ENCODE results near the gene GHRL. TPM values are rescaled to one million over a fixed set of nuclear protein-coding genes. Genes with fewer than 3 reads are reported as not detected.

The GHRL gene
- total RNA-seq, 1 experiment from 2014 or later = not detected

- no peak for DNase-seq (ENCODE audit: low read depth, low spot score)
- ChIA-PET RAD21 (ENCODE audit: low non-redundant PET in 1 of 2, low total read pairs in 2 of 2, uncharacterized antibody in 2 of 2, unreplicated experiment in 2 of 2) (no interaction called here), POLR2A (no interaction called here), CTCF (no interaction called here)
- no peaks in the 10 kb centered on the region for H3K4me1 ChIP-seq (ENCODE audit: control insufficient read depth in 1 of 2, insufficient read depth in 2 of 2, low read length in 2 of 2)
- no peak overlapping the region for H3K27ac ChIP-seq (ENCODE audit: low read depth, low read length)
- H3K4me3 ChIP-seq (replicated peaks in 1 of 2; ENCODE audit: low read depth in 1 of 2, low read length in 2 of 2) = no peak overlapping the region
- H3K9ac ChIP-seq (ENCODE audit: low read length) = no peak overlapping the region
- intact Hi-C loops (cut with micrococcal nuclease) = no loop called here
- H3K9me3 ChIP-seq (ENCODE audit: control insufficient read depth in 1 of 2, insufficient read depth in 1 of 2, low read depth in 1 of 2, low read length in 2 of 2) = no peaks in the 10 kb centered on the region
- H3K79me2 ChIP-seq (ENCODE audit: insufficient read depth, low read length) = no peaks in the 10 kb centered on the region
- H3K36me3 ChIP-seq (ENCODE audit: control insufficient read depth in 1 of 2, insufficient read depth in 2 of 2, low read length in 2 of 2) = no peaks in the 10 kb centered on the region
- no TSS peak for BruUV-seq (replicated peaks)
- H3K4me2 ChIP-seq (ENCODE audit: low read length) = no peak overlapping the region
- no peaks in the 10 kb centered on the region for H3K9me2 ChIP-seq (ENCODE audit: insufficient read depth)
- no peaks in the 10 kb centered on the region for H4K20me1 ChIP-seq (ENCODE audit: insufficient read depth)
- no peak overlapping the region for H2AFZ ChIP-seq (ENCODE audit: low read depth, low read length, poor library complexity, severe bottlenecking)
- TF ChIP-seq CEBPB (IDR thresholded peaks at IDR 0.05; ENCODE audit: low read depth) = no peak
- no peak for TF ChIP-seq EGR1 (IDR thresholded peaks at IDR 0.05; ENCODE audit: low read depth)
- TF ChIP-seq RAD21 (IDR thresholded peaks at IDR 0.05; ENCODE audit: low read depth) = no peak
- TF ChIP-seq CTCF (IDR thresholded peaks at IDR 0.05 in 2 of 3, conservative IDR thresholded peaks at IDR 0.05 in 1 of 3; ENCODE audit: borderline replicate concordance in 1 of 3, insufficient read depth in 1 of 3, low read depth in 2 of 3, low read length in 2 of 3) = no peak
- TF ChIP-seq ZFX (IDR thresholded peaks at IDR 0.05) = no peak
- no peak for TF ChIP-seq JUND (IDR thresholded peaks at IDR 0.05)
- TF ChIP-seq SIN3A (IDR thresholded peaks at IDR 0.05; ENCODE audit: low read depth) = no peak
- no peak for TF ChIP-seq REST (IDR thresholded peaks at IDR 0.05; ENCODE audit: low read depth)
- no peak for TF ChIP-seq EZH2 (IDR thresholded peaks at IDR 0.05)
- no peak for TF ChIP-seq POLR2A (IDR thresholded peaks at IDR 0.05; ENCODE audit: borderline replicate concordance, extremely low read depth, insufficient read depth, insufficient read length)
- no peak for TF ChIP-seq SP1 (IDR thresholded peaks at IDR 0.05; ENCODE audit: low read depth)
- no peak for TF ChIP-seq CBX3 (IDR thresholded peaks at IDR 0.05; ENCODE audit: low read depth)
- no peak for TF ChIP-seq MAX (IDR thresholded peaks at IDR 0.05)
- no peak for TF ChIP-seq EZH2phosphoT487 (IDR thresholded peaks at IDR 0.05; ENCODE audit: borderline replicate concordance)
- TF ChIP-seq ZBTB33 (IDR thresholded peaks at IDR 0.05; ENCODE audit: extremely low read depth, insufficient replicate concordance, low read length) = no peak
- no peak for TF ChIP-seq ATF3 (IDR thresholded peaks at IDR 0.05)
- TF ChIP-seq SRF (IDR thresholded peaks at IDR 0.05; ENCODE audit: low read depth) = no peak
- TF ChIP-seq FOSL1 (IDR thresholded peaks at IDR 0.05; ENCODE audit: low read depth) = no peak
- no peak for ATAC-seq
- H3K27me3 ChIP-seq (ENCODE audit: insufficient read depth, low read length) = no peaks in the 10 kb centered on the region
These were observed 54.2 kb downstream of the GHRL start for GRCh38 chr3:10238345-10239183.

Measured in HCT116 (cell line).